ENCODE results near the gene ASCL5. TPM values are rescaled to one million over a fixed set of nuclear protein-coding genes. Genes with fewer than 3 reads are reported as not detected.

ASCL5 gene
- total and polyA plus RNA-seq, 2 donors (not counting 1 experiment from before 2014, with no cell fraction given), result not detected

- no peaks in the 10 kb centered on the region for H3K79me2 ChIP-seq (ENCODE audit: control insufficient read depth, insufficient read depth, low read length)
- no peak for TF ChIP-seq EZH2 (IDR thresholded peaks at IDR 0.05; ENCODE audit: low read length, missing control alignments)
- no peak for TF ChIP-seq CTCF (conservative IDR thresholded peaks at IDR 0.05 in 1 of 2, IDR thresholded peaks at IDR 0.05 in 1 of 2; ENCODE audit: low read depth in 1 of 2, low read length in 2 of 2)
- H3K27me3 ChIP-seq (ENCODE audit: control insufficient read depth, insufficient read depth, low read length), result peaks cover 10% of the 10 kb centered on the region
- no peaks in the 10 kb centered on the region for H3K4me1 ChIP-seq (ENCODE audit: control insufficient read depth, extremely low read depth, insufficient read depth, low read length)
- H3K4me2 ChIP-seq (ENCODE audit: extremely low read depth, insufficient read depth, low read length), result no peak overlapping the region
- no peak overlapping the region for H3K4me3 ChIP-seq (replicated peaks in 1 of 4; ENCODE audit: control extremely low read depth in 1 of 4, insufficient read depth in 1 of 4, low read depth in 3 of 4, low read length in 4 of 4)
- no peak overlapping the region for H2AFZ ChIP-seq (ENCODE audit: low read length)
- no peak overlapping the region for H3K9ac ChIP-seq (ENCODE audit: insufficient read depth, low read length)
- H3K36me3 ChIP-seq (ENCODE audit: control insufficient read depth, insufficient read depth, low read length), result no peaks in the 10 kb centered on the region
- no peaks in the 10 kb centered on the region for H3K9me3 ChIP-seq (ENCODE audit: control insufficient read depth, insufficient read depth, low read depth, low read length)
- H3K27ac ChIP-seq (ENCODE audit: insufficient read depth, low read length), result no peak overlapping the region
- H4K20me1 ChIP-seq (ENCODE audit: control insufficient read depth, extremely low read depth, insufficient read depth, low read length), result no peaks in the 10 kb centered on the region
- no peak for DNase-seq (ENCODE audit: low read depth in 2 of 2)
These were observed 60.0 kb downstream of the ASCL5 start for GRCh38 chr1:201066986-201067385.

GRCh38 chr1:201065686-201066085 lies 61.3 kb downstream of the ASCL5 start:
- peaks cover 10% of the 10 kb centered on the region for H3K27me3 ChIP-seq (ENCODE audit: control insufficient read depth, insufficient read depth, low read length)

GRCh38 chr1:201064806-201065205 lies 62.2 kb downstream of the ASCL5 start:
- Histone ChIP-seq H2AFZ (ENCODE audit: low read length) (no peak overlapping the region), H3K27me3 (ENCODE audit: control insufficient read depth, insufficient read depth, low read length) (peaks cover 10% of the 10 kb centered on the region), H3K4me3 (replicated peaks in 1 of 4; ENCODE audit: control extremely low read depth in 1 of 4, insufficient read depth in 1 of 4, low read depth in 3 of 4, low read length in 4 of 4) (no peak overlapping the region), H3K9ac (ENCODE audit: insufficient read depth, low read length) (no peak overlapping the region), H3K4me1 (ENCODE audit: control insufficient read depth, extremely low read depth, insufficient read depth, low read length) (no peaks in the 10 kb centered on the region), H3K4me2 (ENCODE audit: extremely low read depth, insufficient read depth, low read length) (no peak overlapping the region), H3K36me3 (ENCODE audit: control insufficient read depth, insufficient read depth, low read length) (no peaks in the 10 kb centered on the region), H3K79me2 (ENCODE audit: control insufficient read depth, insufficient read depth, low read length) (no peaks in the 10 kb centered on the region), H3K27ac (ENCODE audit: insufficient read depth, low read length) (no peak overlapping the region), H4K20me1 (ENCODE audit: control insufficient read depth, extremely low read depth, insufficient read depth, low read length) (no peaks in the 10 kb centered on the region), H3K9me3 (ENCODE audit: control insufficient read depth, insufficient read depth, low read depth, low read length) (no peaks in the 10 kb centered on the region)
- no peak for DNase-seq (ENCODE audit: low read depth in 2 of 2)
- TF ChIP-seq CTCF (conservative IDR thresholded peaks at IDR 0.05 in 1 of 2, IDR thresholded peaks at IDR 0.05 in 1 of 2; ENCODE audit: low read depth in 1 of 2, low read length in 2 of 2), result no peak
- no peak for TF ChIP-seq EZH2 (IDR thresholded peaks at IDR 0.05; ENCODE audit: low read length, missing control alignments)

More at GRCh38 chr1:201065686-201066085, 61.3 kb downstream of the ASCL5 start:
- Histone ChIP-seq H3K4me2 (ENCODE audit: extremely low read depth, insufficient read depth, low read length) (no peak overlapping the region), H3K27ac (ENCODE audit: insufficient read depth, low read length) (no peak overlapping the region), H3K36me3 (ENCODE audit: control insufficient read depth, insufficient read depth, low read length) (no peaks in the 10 kb centered on the region), H3K4me1 (ENCODE audit: control insufficient read depth, extremely low read depth, insufficient read depth, low read length) (no peaks in the 10 kb centered on the region), H3K79me2 (ENCODE audit: control insufficient read depth, insufficient read depth, low read length) (no peaks in the 10 kb centered on the region), H3K9ac (ENCODE audit: insufficient read depth, low read length) (no peak overlapping the region), H3K9me3 (ENCODE audit: control insufficient read depth, insufficient read depth, low read depth, low read length) (no peaks in the 10 kb centered on the region), H4K20me1 (ENCODE audit: control insufficient read depth, extremely low read depth, insufficient read depth, low read length) (no peaks in the 10 kb centered on the region), H3K4me3 (replicated peaks in 1 of 4; ENCODE audit: control extremely low read depth in 1 of 4, insufficient read depth in 1 of 4, low read depth in 3 of 4, low read length in 4 of 4) (no peak overlapping the region), H2AFZ (ENCODE audit: low read length) (no peak overlapping the region)
- no peak for TF ChIP-seq EZH2 (IDR thresholded peaks at IDR 0.05; ENCODE audit: low read length, missing control alignments)
- no peak for TF ChIP-seq CTCF (conservative IDR thresholded peaks at IDR 0.05 in 1 of 2, IDR thresholded peaks at IDR 0.05 in 1 of 2; ENCODE audit: low read depth in 1 of 2, low read length in 2 of 2)
- no peak for DNase-seq (ENCODE audit: low read depth in 2 of 2)

Other genes with a start within 250 kb of the ASCL5 start
- gene INAVA, start 232.3 kb downstream of the ASCL5 start, total RNA-seq, result not detected in 2 replicates
- gene INAVA, start 232.3 kb downstream of the ASCL5 start, polyA plus RNA-seq, result 0.02 and 0.03 TPM in 2 replicates
- gene KIF21B, start 103.5 kb downstream of the ASCL5 start, total RNA-seq, result under 0.01 and 0.26 TPM in 2 replicates
- 0.03 and 0.08 TPM in 2 replicates for gene KIF21B, start 103.5 kb downstream of the ASCL5 start, polyA plus RNA-seq
- gene CACNA1S, start 14.8 kb downstream of the ASCL5 start, total RNA-seq, result not detected in 2 replicates
- gene CACNA1S, start 14.8 kb downstream of the ASCL5 start, polyA plus RNA-seq, result not detected in 2 replicates
- gene TMEM9, start 27.3 kb upstream of the ASCL5 start, total RNA-seq, result 72.4 and 91.0 TPM in 2 replicates
- 55.5 and 58.2 TPM in 2 replicates for gene TMEM9, start 27.3 kb upstream of the ASCL5 start, polyA plus RNA-seq
- gene IGFN1, start 63.6 kb upstream of the ASCL5 start, total RNA-seq, result under 0.01 and 0.17 TPM in 2 replicates
- gene IGFN1, start 63.6 kb upstream of the ASCL5 start, polyA plus RNA-seq, result 0.01 TPM in 1 of 2 replicates, not detected in the other
- gene PKP1, start 156.3 kb upstream of the ASCL5 start, total RNA-seq, result under 0.01 TPM in 2 replicates
- gene PKP1, start 156.3 kb upstream of the ASCL5 start, polyA plus RNA-seq, result 0.06 and 0.08 TPM in 2 replicates

Measured in fibroblast of lung (primary cell).